GM23338 (cell line): Measurements from ENCODE around the gene VAPA.

Experiments used
- CREB1 ChIP-seq: fragments of 250-450 bp; sonication (Bioruptor Pico); IDR thresholded peaks from 2 replicates; pipeline ENCODE4 v1.5.0; 2020; ENCODE audit warnings: low read depth, mild to moderate bottlenecking, moderate library complexity
- ETS1 ChIP-seq: IDR thresholded peaks from 2 replicates; pipeline ENCODE4 v1.6.1; 2016; ENCODE audit warnings: antibody characterized with exemption
- EZH2 ChIP-seq: fragments of 200-600 bp; sonication (generic); IDR thresholded peaks from one replicate; pipeline ENCODE4 v1.8.0; 2017; ENCODE audit warnings: antibody characterized with exemption, mild to moderate bottlenecking, low read depth; ENCODE audit not compliant: unreplicated experiment
- EZH2phosphoT487 ChIP-seq: fragments of 200-600 bp; sonication (generic); IDR thresholded peaks from one replicate; pipeline ENCODE4 v1.8.1; 2018; ENCODE audit warnings: antibody characterized with exemption; ENCODE audit not compliant: unreplicated experiment
- JUNB ChIP-seq: IDR thresholded peaks from one replicate; pipeline ENCODE4 v1.6.1; 2016; ENCODE audit warnings: antibody characterized with exemption; ENCODE audit not compliant: unreplicated experiment
- POLR2AphosphoS5 ChIP-seq: IDR thresholded peaks from 2 replicates; pipeline ENCODE4 v1.6.1; 2016; ENCODE audit warnings: antibody characterized with exemption, low read depth
- REST ChIP-seq: IDR thresholded peaks from one replicate; pipeline ENCODE4 v1.6.1; 2018; ENCODE audit warnings: antibody characterized with exemption; ENCODE audit not compliant: unreplicated experiment
- ZNF114 ChIP-seq: fragments of 250-450 bp; sonication (Bioruptor Pico); IDR thresholded peaks from 2 replicates; pipeline ENCODE4 v1.5.0; 2020; ENCODE audit warnings: mild to moderate bottlenecking, moderate library complexity
- TF ChIP-seq, protein P1 (sequence below), 2 experiments: fragments of 200-600 bp in 1 of 2; sonication (generic) in 1 of 2; conservative IDR thresholded peaks; 2 replicates each; pipeline versions ENCODE4 v1.5.1 to v1.6.1; 2016 to 2017; ENCODE audit warnings: antibody characterized with exemption in 2 of 2, low read depth in 2 of 2, mild to moderate bottlenecking in 2 of 2, moderate library complexity in 1 of 2

GRCh38 chr18:9876212-9876866 lies 37.5 kb upstream of the VAPA start:
- TF ChIP-seq, protein P1, sequence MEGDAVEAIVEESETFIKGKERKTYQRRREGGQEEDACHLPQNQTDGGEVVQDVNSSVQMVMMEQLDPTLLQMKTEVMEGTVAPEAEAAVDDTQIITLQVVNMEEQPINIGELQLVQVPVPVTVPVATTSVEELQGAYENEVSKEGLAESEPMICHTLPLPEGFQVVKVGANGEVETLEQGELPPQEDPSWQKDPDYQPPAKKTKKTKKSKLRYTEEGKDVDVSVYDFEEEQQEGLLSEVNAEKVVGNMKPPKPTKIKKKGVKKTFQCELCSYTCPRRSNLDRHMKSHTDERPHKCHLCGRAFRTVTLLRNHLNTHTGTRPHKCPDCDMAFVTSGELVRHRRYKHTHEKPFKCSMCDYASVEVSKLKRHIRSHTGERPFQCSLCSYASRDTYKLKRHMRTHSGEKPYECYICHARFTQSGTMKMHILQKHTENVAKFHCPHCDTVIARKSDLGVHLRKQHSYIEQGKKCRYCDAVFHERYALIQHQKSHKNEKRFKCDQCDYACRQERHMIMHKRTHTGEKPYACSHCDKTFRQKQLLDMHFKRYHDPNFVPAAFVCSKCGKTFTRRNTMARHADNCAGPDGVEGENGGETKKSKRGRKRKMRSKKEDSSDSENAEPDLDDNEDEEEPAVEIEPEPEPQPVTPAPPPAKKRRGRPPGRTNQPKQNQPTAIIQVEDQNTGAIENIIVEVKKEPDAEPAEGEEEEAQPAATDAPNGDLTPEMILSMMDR (conservative IDR thresholded peaks at IDR 0.05; ENCODE audit: low read depth in 2 of 2), result no peak
- no peak for TF ChIP-seq EZH2phosphoT487
- TF ChIP-seq CREB1 (CRISPR knock-in tag), result no peak
- TF ChIP-seq REST, result no peak
- TF ChIP-seq EZH2, result no peak
- no peak for TF ChIP-seq JUNB
- TF ChIP-seq ETS1, result no peak
- TF ChIP-seq POLR2AphosphoS5, result no peak
- TF ChIP-seq ZNF114 (CRISPR knock-in tag), result no peak
